Panc1 (cell line): ENCODE measurements around the gene EIF1.

ENCODE experiments used
- CTCF ChIP-seq: fragments of 450-650 bp; IDR thresholded peaks from 2 replicates; pipeline ENCODE4 v1.5.1; 2017; ENCODE audit warnings: mild to moderate bottlenecking
- POLR2AphosphoS5 ChIP-seq: IDR thresholded peaks from 2 replicates; pipeline ENCODE4 v1.6.1; 2012; ENCODE audit warnings: mild to moderate bottlenecking, low read depth, low read length, moderate library complexity
- REST ChIP-seq, 2 experiments: IDR thresholded peaks; 2 replicates each; pipeline ENCODE4 v1.6.1; 2011 to 2012; ENCODE audit warnings: low read depth in 2 of 2, control low read depth in 1 of 2, low read length in 1 of 2, mild to moderate bottlenecking in 1 of 2, moderate library complexity in 1 of 2; ENCODE audit not compliant: insufficient read depth in 1 of 2
- SIN3A ChIP-seq: IDR thresholded peaks from 2 replicates; pipeline ENCODE4 v1.6.1; 2012; ENCODE audit warnings: low read depth, mild to moderate bottlenecking, low read length, moderate library complexity, borderline replicate concordance; ENCODE audit not compliant: insufficient read depth
- TCF7L2 ChIP-seq: IDR thresholded peaks from 2 replicates; pipeline ENCODE4 v1.6.1; 2011; ENCODE audit warnings: mild to moderate bottlenecking, low read depth, low read length, inconsistent platforms

GRCh38 chr17:41735744-41736143 is 47.1 kb downstream of the EIF1 start:
- TF ChIP-seq CTCF (no peak), REST (IDR thresholded peaks at IDR 0.05; ENCODE audit: insufficient read depth in 1 of 2, low read depth in 2 of 2, low read length in 1 of 2) (no peak), POLR2AphosphoS5 (no peak), TCF7L2 (no peak), SIN3A (no peak)
